Liver (tissue), 9 donors: ENCODE measurements around the gene PSME2. TPM values are rescaled to one million over a fixed set of nuclear protein-coding genes. Genes with fewer than 3 reads are reported as not detected.

Source experiments
- DNase-seq: peaks from one replicate; pipeline ENCODE4 v3.0.0-alpha.2; 2017; ENCODE audit warnings: low spot score
- H3K27ac ChIP-seq, 2 donors: one replicate each; pipeline ENCODE4 v1.7.0; 2013; ENCODE audit warnings: inconsistent platforms in 2 of 2, low read length in 2 of 2, control low read depth in 1 of 2, low read depth in 1 of 2, mild to moderate bottlenecking in 1 of 2
- H3K27me3 ChIP-seq, 4 donors: one replicate each; pipeline versions ENCODE4 v1.6.1 to v1.7.0; 2013; ENCODE audit warnings: low read length in 3 of 4, inconsistent platforms in 1 of 4, mild to moderate bottlenecking in 1 of 4, moderate library complexity in 1 of 4; ENCODE audit not compliant: control insufficient read depth in 4 of 4, insufficient read depth in 4 of 4
- H3K36me3 ChIP-seq, 4 donors: one replicate each; pipeline versions ENCODE4 v1.6.1 to v1.7.0; 2013; ENCODE audit warnings: low read length in 3 of 4, mild to moderate bottlenecking in 3 of 4, low read depth in 1 of 4, moderate library complexity in 1 of 4; ENCODE audit not compliant: control insufficient read depth in 4 of 4, insufficient read depth in 3 of 4
- H3K4me1 ChIP-seq, 4 donors: one replicate each; pipeline versions ENCODE4 v1.6.1 to v1.7.0; 2013; ENCODE audit warnings: low read length in 3 of 4, mild to moderate bottlenecking in 3 of 4, moderate library complexity in 1 of 4; ENCODE audit not compliant: control insufficient read depth in 4 of 4, insufficient read depth in 4 of 4
- H3K4me3 ChIP-seq, 3 donors: one replicate each; pipeline versions ENCODE4 v1.6.1 to v1.7.0; 2013; ENCODE audit warnings: low read length in 3 of 3, control low read depth in 1 of 3, low read depth in 1 of 3, mild to moderate bottlenecking in 1 of 3
- H3K9ac ChIP-seq, 2 donors: one replicate each; pipeline ENCODE4 v1.7.0; 2013; ENCODE audit warnings: low read length in 2 of 2, mild to moderate bottlenecking in 2 of 2, moderate library complexity in 2 of 2, control low read depth in 1 of 2, low read depth in 1 of 2
- H3K9me3 ChIP-seq, 4 donors: one replicate each; pipeline versions ENCODE4 v1.6.1 to v1.7.0; 2013; ENCODE audit warnings: low read length in 3 of 4; ENCODE audit not compliant: control insufficient read depth in 4 of 4
- ATF3 ChIP-seq: IDR thresholded peaks from 2 replicates; pipeline ENCODE4 v1.6.1; 2016; ENCODE audit warnings: antibody characterized with exemption
- CTCF ChIP-seq: fragments of 150-350 bp; IDR thresholded peaks from 2 replicates; pipeline ENCODE4 v1.5.1; 2017; ENCODE audit warnings: improper control_type of control experiment, low read depth, low read length; ENCODE audit not compliant: missing input control
- EGR1 ChIP-seq, 2 donors: IDR thresholded peaks; 2 replicates each; pipeline ENCODE4 v1.6.1; 2016 to 2018; ENCODE audit warnings: antibody characterized with exemption in 2 of 2, low read depth in 2 of 2
- FOXA2 ChIP-seq: IDR thresholded peaks from 2 replicates; pipeline ENCODE4 v1.6.1; 2016; ENCODE audit warnings: antibody characterized with exemption
- GABPA ChIP-seq, 2 donors: IDR thresholded peaks in 1 of 2; conservative IDR thresholded peaks in 1 of 2; 2 replicates each; pipeline ENCODE4 v1.6.1; 2016; ENCODE audit warnings: antibody characterized with exemption in 2 of 2, mild to moderate bottlenecking in 1 of 2, moderate library complexity in 1 of 2
- HNF4A ChIP-seq, 2 donors: conservative IDR thresholded peaks; 2 replicates each; pipeline ENCODE4 v1.6.1; 2016; ENCODE audit warnings: antibody characterized with exemption in 2 of 2, mild to moderate bottlenecking in 2 of 2
- HNF4G ChIP-seq: IDR thresholded peaks from 2 replicates; pipeline ENCODE4 v1.6.1; 2016; ENCODE audit warnings: antibody characterized with exemption
- MAX ChIP-seq: IDR thresholded peaks from 2 replicates; pipeline ENCODE4 v1.6.1; 2016; ENCODE audit warnings: antibody characterized with exemption
- NR2F2 ChIP-seq: IDR thresholded peaks from 2 replicates; pipeline ENCODE4 v1.6.1; 2016; ENCODE audit warnings: antibody characterized with exemption
- REST ChIP-seq: IDR thresholded peaks from 2 replicates; pipeline ENCODE4 v1.6.1; 2016; ENCODE audit warnings: antibody characterized with exemption, mild to moderate bottlenecking
- RXRA ChIP-seq, 2 donors: IDR thresholded peaks; 2 replicates each; pipeline ENCODE4 v1.6.1; 2017 to 2018; ENCODE audit warnings: antibody characterized with exemption in 2 of 2, mild to moderate bottlenecking in 1 of 2
- SP1 ChIP-seq: IDR thresholded peaks from 2 replicates; pipeline ENCODE4 v1.6.1; 2018; ENCODE audit warnings: antibody characterized with exemption, mild to moderate bottlenecking
- YY1 ChIP-seq: IDR thresholded peaks from 2 replicates; pipeline ENCODE4 v1.6.1; 2016; ENCODE audit warnings: antibody characterized with exemption, mild to moderate bottlenecking
- ZBTB33 ChIP-seq: IDR thresholded peaks from 2 replicates; pipeline ENCODE4 v1.6.1; 2016; ENCODE audit warnings: antibody characterized with exemption
- WGBS: extraction: QIAGEN DNeasy Blood & Tissue Kit; methylation state at CpG from one replicate; pipeline ENCODE4 v1.1.7; 2013; 5-methylcytosine and 5-hydroxymethylcytosine counted together
- polyA plus RNA-seq, 2 donors: library from polyadenylated mRNA; stranded (reverse) in 1 of 2; unstranded in 1 of 2; fragments of 200-250 nt in 1 of 2; fragments of >200 nt in 1 of 2; fragmentation: Nextera tagmentation in 1 of 2; extraction: Ambion mirVana in 1 of 2; gene quantifications; one replicate each; pipeline versions ENCODE4 v1.2.1 to v1.2.3, GENCODE V29; 2013 to 2015
- total RNA-seq, 2 donors: library from RNA; depleted of rRNA; stranded (reverse); fragments of >200 nt; gene quantifications; one replicate each; pipeline ENCODE4 v1.2.3, GENCODE V29; 2014
- donor health status: healthy.
- donor health status: healthy.
- donor health status: healthy.
- donor health status: healthy.
- donor health status: healthy.

Gene PSME2
- total and polyA plus RNA-seq, 4 donors: 56.9 to 247 (median 92.7) TPM

GRCh38 chr14:24189460-24189859 lies 43.0 kb upstream of the PSME2 start:
- Histone ChIP-seq H3K36me3 (peaks cover 8 to 40% (median 18%) of the 10 kb centered on the region in 4 donors), H3K27me3 (no peaks in the 10 kb centered on the region), H3K27ac (no peak overlapping the region), H3K4me3 (no peak overlapping the region), H3K4me1 (peaks cover 5 to 23% (median 15%) of the 10 kb centered on the region in 4 donors), H3K9me3 (no peaks in the 10 kb centered on the region), H3K9ac (no peak overlapping the region)
- 95% methylated on average over 9 of the region's 9 CpGs for WGBS
- DNase-seq: no peak
- TF ChIP-seq MAX: no peak
- no peak for TF ChIP-seq REST
- no peak for TF ChIP-seq ATF3

GRCh38 chr14:24189059-24189375 lies 42.6 kb upstream of the PSME2 start:
- H3K36me3 ChIP-seq: peaks cover 11 to 44% (median 21%) of the 10 kb centered on the region in 4 donors

More at GRCh38 chr14:24189059-24189375, 42.6 kb upstream of the PSME2 start:
- no peaks in the 10 kb centered on the region for H3K9me3 ChIP-seq
- WGBS: under 1% methylated on average over 3 of the region's 3 CpGs
- H3K9ac ChIP-seq: no peak overlapping the region
- TF ChIP-seq EGR1 (IDR thresholded peaks at IDR 0.05; ENCODE audit: low read depth in 2 of 2) (no peak), ZBTB33 (no peak), HNF4G (no peak), REST (no peak), FOXA2 (no peak), HNF4A (conservative IDR thresholded peaks at IDR 0.05) (no peak), SP1 (no peak), GABPA (IDR thresholded peaks at IDR 0.05 in 1 of 2, conservative IDR thresholded peaks at IDR 0.05 in 1 of 2) (no peak), ATF3 (no peak), NR2F2 (no peak), CTCF (no peak), YY1 (no peak), RXRA (IDR thresholded peaks at IDR 0.05) (no peak), MAX (no peak)
- H3K4me3 ChIP-seq: no peak overlapping the region
- H3K4me1 ChIP-seq: peaks cover 5 to 19% (median 11%) of the 10 kb centered on the region in 4 donors
- DNase-seq: no peak
- H3K27ac ChIP-seq: peak overlapping the region in 1 of 2 donors; percentile 72
- H3K27me3 ChIP-seq: no peaks in the 10 kb centered on the region
